Astrocyte of the cerebellum (primary cell): ENCODE data around the gene NOTCH2.

Experiments used
- DNase-seq: peaks from one replicate; pipeline ENCODE4 v3.0.0-alpha.2; 2011; ENCODE audit warnings: low read depth
- H3K4me3 ChIP-seq: 2 replicates; pipeline ENCODE4 v1.5.1; 2011; ENCODE audit warnings: mild to moderate bottlenecking, low read depth, low read length, moderate library complexity
- in situ Hi-C: cut with HindIII; loops from 2 replicates; pipeline ENCODE4 v1.10.0; 2017; ENCODE audit warnings: low sequenced_read_pairs
- TF ChIP-seq, protein P1 (sequence below): IDR thresholded peaks from 2 replicates; pipeline ENCODE4 v1.5.1; 2012; ENCODE audit warnings: low read length, low read depth, moderate library complexity, mild to moderate bottlenecking; ENCODE audit errors: missing control alignments

Gene NOTCH2

DNA sequence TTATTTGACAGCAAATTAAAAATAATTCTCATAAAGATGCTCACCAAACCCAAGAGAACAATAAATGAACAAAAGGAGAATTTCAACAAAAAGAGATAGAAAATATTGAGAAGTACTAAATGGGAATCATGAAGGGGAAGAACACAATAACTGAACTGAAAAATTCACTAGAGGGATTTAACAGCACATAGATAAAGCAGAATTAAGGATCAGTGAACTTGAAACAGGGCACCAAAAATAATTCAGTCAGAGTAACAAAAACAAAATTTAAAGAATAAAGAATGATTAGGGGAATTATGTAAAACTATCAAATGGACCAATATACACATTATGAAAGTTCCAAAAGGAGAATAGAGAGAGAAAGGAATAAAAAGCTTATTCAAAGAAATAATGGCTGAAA, 181.0 kb downstream of the NOTCH2 start:
- in situ Hi-C loops = no loop called here
- no peak for DNase-seq
- H3K4me3 ChIP-seq = no peak overlapping the region
- TF ChIP-seq, protein P1, sequence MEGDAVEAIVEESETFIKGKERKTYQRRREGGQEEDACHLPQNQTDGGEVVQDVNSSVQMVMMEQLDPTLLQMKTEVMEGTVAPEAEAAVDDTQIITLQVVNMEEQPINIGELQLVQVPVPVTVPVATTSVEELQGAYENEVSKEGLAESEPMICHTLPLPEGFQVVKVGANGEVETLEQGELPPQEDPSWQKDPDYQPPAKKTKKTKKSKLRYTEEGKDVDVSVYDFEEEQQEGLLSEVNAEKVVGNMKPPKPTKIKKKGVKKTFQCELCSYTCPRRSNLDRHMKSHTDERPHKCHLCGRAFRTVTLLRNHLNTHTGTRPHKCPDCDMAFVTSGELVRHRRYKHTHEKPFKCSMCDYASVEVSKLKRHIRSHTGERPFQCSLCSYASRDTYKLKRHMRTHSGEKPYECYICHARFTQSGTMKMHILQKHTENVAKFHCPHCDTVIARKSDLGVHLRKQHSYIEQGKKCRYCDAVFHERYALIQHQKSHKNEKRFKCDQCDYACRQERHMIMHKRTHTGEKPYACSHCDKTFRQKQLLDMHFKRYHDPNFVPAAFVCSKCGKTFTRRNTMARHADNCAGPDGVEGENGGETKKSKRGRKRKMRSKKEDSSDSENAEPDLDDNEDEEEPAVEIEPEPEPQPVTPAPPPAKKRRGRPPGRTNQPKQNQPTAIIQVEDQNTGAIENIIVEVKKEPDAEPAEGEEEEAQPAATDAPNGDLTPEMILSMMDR = no peak

GRCh38 chr1:119887427-119887826, 182.0 kb downstream of the NOTCH2 start:
- TF ChIP-seq, protein P1 = no peak
- no peak for DNase-seq

GRCh38 chr1:119885903-119886783, 183.3 kb downstream of the NOTCH2 start:
- in situ Hi-C loops = no loop called here

More at GRCh38 chr1:119887427-119887826, 182.0 kb downstream of the NOTCH2 start:
- H3K4me3 ChIP-seq = no peak overlapping the region
- in situ Hi-C loops = no loop called here

GRCh38 chr1:119884711-119885110, 184.8 kb downstream of the NOTCH2 start:
- TF ChIP-seq, protein P1 = no peak
- in situ Hi-C loops = no loop called here
- H3K4me3 ChIP-seq = no peak overlapping the region
- DNase-seq = no peak

More at GRCh38 chr1:119885903-119886783, 183.3 kb downstream of the NOTCH2 start:
- H3K4me3 ChIP-seq = no peak overlapping the region
- DNase-seq = no peak
- TF ChIP-seq, protein P1 = peak; percentile 75

GRCh38 chr1:119883826-119884225, 185.6 kb downstream of the NOTCH2 start:
- H3K4me3 ChIP-seq = no peak overlapping the region
- TF ChIP-seq, protein P1 = no peak
- DNase-seq = no peak
- in situ Hi-C loops = no loop called here

DNA sequence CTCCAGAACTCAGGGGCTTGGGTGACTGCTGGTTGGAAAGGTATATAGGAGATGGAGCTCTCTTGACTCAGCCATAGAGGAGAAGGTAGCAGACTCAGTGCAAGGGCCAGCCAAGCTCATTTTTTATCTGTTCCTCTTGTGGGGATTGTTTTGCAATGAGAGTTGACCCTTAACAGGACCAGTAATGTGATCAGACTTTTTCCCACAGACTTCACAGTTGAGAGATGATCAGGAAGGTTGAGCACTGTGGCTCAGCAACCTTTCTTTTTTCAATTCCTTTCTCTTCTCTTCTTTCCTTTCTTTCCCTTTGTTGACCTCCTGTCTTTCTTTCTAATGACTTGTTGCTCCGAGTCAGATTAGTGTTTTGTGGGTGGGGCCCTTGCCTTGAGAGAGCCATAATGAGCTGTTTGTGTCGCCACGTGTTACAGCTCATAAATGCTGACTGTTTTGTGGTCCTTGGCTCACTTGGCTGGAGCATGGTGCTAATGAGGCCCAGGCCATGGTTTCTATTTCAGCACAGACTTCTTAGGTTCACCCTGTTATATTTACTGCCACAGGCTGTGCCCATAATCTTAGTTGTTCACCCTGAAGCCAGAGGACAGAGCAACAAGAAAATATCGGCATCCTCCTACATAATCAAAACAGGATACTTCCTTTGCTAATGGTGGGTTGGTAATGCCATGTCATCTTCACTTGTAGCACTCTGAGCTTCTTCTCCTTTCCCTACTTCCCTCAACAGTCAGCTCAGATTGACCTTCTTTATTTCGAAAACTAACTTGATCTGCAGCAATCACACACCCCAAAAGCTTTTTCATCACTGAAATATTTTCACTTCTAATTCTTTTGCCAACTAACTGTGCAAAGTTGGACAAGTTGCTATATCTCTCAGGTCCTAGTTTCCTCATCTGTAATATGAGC, 187.1 kb downstream of the NOTCH2 start:
- TF ChIP-seq, protein P1 = no peak
- no peak for DNase-seq
- no peak overlapping the region for H3K4me3 ChIP-seq
- in situ Hi-C loops = no loop called here
